Cardiac atrium fibroblast (primary cell): ENCODE results near the gene CLEC11A. TPM values are rescaled to one million over a fixed set of nuclear protein-coding genes. Genes with fewer than 3 reads are reported as not detected.

Source experiments
- total RNA-seq: library from RNA; depleted of rRNA; stranded (reverse); fragments of >200 nt; gene quantifications from 2 replicates; pipeline ENCODE4 v1.2.3, GENCODE V29; 2015

Gene CLEC11A, protein sequence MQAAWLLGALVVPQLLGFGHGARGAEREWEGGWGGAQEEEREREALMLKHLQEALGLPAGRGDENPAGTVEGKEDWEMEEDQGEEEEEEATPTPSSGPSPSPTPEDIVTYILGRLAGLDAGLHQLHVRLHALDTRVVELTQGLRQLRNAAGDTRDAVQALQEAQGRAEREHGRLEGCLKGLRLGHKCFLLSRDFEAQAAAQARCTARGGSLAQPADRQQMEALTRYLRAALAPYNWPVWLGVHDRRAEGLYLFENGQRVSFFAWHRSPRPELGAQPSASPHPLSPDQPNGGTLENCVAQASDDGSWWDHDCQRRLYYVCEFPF
- total RNA-seq: 169 and 211 TPM in 2 replicates

DNA sequence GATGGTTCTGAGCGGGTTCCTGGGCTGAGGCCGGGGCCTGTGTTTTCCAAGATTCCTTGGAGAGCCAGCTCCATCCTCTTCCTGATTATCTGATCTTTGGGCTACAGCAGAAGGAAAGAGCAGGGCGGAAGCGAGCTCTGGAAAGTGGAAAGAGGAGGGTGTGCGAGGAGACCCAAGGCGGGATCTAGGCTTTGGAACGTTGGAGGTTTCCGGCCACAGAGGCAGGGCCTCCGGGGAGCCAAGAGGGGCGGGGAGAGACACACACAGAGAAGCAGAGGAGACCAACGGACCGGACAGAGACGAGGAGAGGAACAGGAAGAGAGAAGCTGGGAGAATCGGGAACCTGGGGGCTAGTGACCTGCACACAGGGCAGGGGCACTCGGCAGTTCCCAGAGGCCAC is at the start of gene CLEC11A:
Gene CLEC11A, plus strand, starts transcription at position 296 of the 400 bp plus-strand sequence. CDS start 162 bp downstream, outside the sequence.

DNA sequence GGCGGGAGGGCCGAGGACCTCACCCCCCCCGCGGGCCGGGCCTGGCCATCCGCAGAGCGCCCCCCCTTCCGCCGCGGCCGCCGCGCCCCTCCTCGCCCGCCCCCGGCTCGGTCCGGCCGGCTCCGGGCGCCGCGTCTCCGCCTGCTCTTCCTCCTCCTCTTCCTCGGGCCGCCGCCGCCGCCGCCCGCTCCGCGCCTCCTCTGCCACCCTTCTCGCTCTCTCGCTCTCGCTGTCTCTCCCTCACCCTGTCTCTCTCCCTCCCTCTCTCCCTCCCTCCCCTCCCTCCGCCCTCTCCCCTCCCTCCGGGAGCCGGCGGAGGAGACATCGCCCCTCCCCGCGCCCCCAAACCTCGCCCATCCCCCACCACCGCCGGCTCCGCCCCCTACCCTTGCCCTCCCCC is 3.6 kb upstream of the CLEC11A start, which contains the start of gene SHANK1:
Gene SHANK1, minus strand, starts transcription at position 237 of the 400 bp plus-strand sequence. CDS start 2,883 bp downstream, outside the sequence.

DNA sequence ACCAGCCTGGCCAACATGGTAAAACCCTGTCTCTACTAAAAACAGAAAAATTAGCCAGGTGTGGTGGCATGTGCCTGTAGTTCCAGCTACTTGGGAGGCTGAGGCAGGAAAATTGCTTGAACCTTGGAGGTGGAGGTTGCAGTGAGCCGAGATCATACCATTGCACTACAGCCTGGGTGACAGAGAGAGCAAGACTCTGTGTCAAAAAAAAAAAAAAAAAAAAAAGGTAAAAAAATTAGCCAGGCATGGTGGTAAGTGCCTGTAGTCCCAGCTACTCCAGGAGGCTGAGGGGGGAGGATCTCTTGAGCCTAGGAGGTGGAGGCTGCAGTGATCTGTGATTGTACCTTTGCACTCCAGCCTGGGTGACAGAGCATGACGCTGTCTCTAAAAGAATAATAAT is 47.0 kb downstream of the CLEC11A start, which contains the start of gene GPR32:
Gene GPR32, plus strand, starts transcription at position 301 of the 400 bp plus-strand sequence. CDS start 137 bp downstream, outside the sequence.

Other genes with a start within 250 kb of the CLEC11A start
- 110 and 144 TPM in 2 replicates for gene EMC10, start 246.9 kb upstream of the CLEC11A start, total RNA-seq
- gene GARIN5A, start 246.5 kb upstream of the CLEC11A start, total RNA-seq: not detected in 2 replicates
- 46.0 and 67.9 TPM in 2 replicates for gene JOSD2, start 212.2 kb upstream of the CLEC11A start, total RNA-seq
- gene ASPDH, start 209.5 kb upstream of the CLEC11A start, total RNA-seq: not detected in 2 replicates
- under 0.01 and 0.18 TPM in 2 replicates for gene LRRC4B, start 154.9 kb upstream of the CLEC11A start, total RNA-seq
- 0.16 TPM in 1 of 2 replicates, not detected in the other for gene SYT3, start 83.5 kb upstream of the CLEC11A start, total RNA-seq
- gene C19orf81, start 73.9 kb upstream of the CLEC11A start, total RNA-seq: not detected in 2 replicates
- 1.1 and 2.8 TPM in 2 replicates for gene SHANK1, start 3.6 kb upstream of the CLEC11A start, total RNA-seq
- not detected in 2 replicates for gene GPR32, start 47.1 kb downstream of the CLEC11A start, total RNA-seq
- not detected in 2 replicates for gene ACP4, start 67.1 kb downstream of the CLEC11A start, total RNA-seq
- not detected in 2 replicates for gene KLK1, start 100.4 kb downstream of the CLEC11A start, total RNA-seq
- gene KLK15, start 110.2 kb downstream of the CLEC11A start, total RNA-seq: not detected in 2 replicates
- not detected in 2 replicates for gene KLK3, start 131.6 kb downstream of the CLEC11A start, total RNA-seq
- not detected in 2 replicates for gene KLK2, start 150.1 kb downstream of the CLEC11A start, total RNA-seq
- gene KLK4, start 188.0 kb downstream of the CLEC11A start, total RNA-seq: not detected in 2 replicates
- gene KLK5, start 229.7 kb downstream of the CLEC11A start, total RNA-seq: not detected in 2 replicates
- not detected in 2 replicates for gene KLK6, start 246.2 kb downstream of the CLEC11A start, total RNA-seq